Globus pallidus (tissue), 1 donor: ENCODE measurements around the gene GPS2.

Source experiments
- DNase-seq: peaks from one replicate; pipeline ENCODE4 v3.0.0-alpha.2; 2015; ENCODE audit warnings: low spot score

Gene GPS2

GRCh38 chr17:7293159-7293558 is 22.0 kb downstream of the GPS2 start:
- DNase-seq = no peak

- no peak for DNase-seq
Observed at GRCh38 chr17:7292729-7293128, 22.4 kb downstream of the GPS2 start.

GRCh38 chr17:7292194-7292593 is 23.0 kb downstream of the GPS2 start:
- no peak for DNase-seq

GRCh38 chr17:7290685-7291084 is 24.5 kb downstream of the GPS2 start:
- no peak for DNase-seq

DNA sequence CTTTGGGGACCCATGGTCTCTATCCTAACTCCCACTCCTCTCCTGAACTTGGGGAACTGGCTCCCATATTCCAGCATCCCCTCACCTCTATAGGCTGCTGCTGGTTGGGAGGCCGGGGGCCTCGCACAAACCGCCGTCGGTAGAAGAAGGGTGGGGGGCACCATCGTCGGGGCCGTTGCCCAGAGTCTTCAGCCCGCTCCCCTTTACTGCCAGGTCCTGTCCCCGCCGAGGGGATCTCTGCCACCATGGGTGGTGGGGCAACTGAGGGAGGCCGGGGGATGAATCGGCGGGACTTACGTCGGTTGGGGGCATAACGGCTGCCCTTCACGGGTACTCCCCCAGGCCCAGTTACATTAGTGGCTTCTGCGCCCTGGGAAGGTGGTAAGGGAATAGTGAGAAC is 25.0 kb downstream of the GPS2 start:
- no peak for DNase-seq

GRCh38 chr17:7289256-7290032 is 25.7 kb downstream of the GPS2 start:
- DNase-seq = no peak

DNA sequence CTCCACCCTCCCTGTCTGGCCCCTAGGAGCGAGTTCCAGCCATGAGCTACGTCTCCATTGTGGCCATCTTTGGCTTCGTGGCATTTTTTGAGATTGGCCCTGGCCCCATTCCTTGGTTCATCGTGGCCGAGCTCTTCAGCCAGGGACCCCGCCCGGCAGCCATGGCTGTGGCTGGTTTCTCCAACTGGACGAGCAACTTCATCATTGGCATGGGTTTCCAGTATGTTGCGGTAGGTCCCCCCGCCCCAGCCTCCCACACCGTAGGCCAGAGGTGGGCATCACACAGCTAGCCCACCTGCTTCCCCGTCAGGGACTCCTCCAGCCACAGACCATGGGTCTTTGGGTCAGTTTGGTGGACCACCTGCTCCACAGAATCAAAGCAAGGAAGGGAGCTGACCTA is 29.5 kb downstream of the GPS2 start:
- no peak for DNase-seq

DNA sequence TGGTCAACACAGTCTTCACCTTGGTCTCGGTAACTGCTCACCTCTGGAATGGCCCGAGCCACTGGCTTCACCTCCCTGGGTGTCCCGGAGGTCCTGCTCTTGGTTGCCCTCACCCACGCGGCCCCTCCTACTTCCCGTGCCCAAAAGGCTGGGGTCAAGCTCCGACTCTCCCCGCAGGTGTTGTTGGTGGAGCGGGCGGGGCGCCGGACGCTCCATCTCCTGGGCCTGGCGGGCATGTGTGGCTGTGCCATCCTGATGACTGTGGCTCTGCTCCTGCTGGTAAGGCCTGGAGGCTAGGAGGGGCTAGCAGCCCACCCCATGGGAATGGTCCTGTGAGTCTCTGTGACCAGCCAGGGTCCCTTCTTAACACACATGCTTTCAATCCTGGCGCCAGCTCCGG is 30.2 kb downstream of the GPS2 start:
- DNase-seq = no peak

GRCh38 chr17:7283471-7284216 is 31.5 kb downstream of the GPS2 start:
- DNase-seq = no peak

- no peak for DNase-seq
Observed at GRCh38 chr17:7282752-7283321, 32.3 kb downstream of the GPS2 start.

DNA sequence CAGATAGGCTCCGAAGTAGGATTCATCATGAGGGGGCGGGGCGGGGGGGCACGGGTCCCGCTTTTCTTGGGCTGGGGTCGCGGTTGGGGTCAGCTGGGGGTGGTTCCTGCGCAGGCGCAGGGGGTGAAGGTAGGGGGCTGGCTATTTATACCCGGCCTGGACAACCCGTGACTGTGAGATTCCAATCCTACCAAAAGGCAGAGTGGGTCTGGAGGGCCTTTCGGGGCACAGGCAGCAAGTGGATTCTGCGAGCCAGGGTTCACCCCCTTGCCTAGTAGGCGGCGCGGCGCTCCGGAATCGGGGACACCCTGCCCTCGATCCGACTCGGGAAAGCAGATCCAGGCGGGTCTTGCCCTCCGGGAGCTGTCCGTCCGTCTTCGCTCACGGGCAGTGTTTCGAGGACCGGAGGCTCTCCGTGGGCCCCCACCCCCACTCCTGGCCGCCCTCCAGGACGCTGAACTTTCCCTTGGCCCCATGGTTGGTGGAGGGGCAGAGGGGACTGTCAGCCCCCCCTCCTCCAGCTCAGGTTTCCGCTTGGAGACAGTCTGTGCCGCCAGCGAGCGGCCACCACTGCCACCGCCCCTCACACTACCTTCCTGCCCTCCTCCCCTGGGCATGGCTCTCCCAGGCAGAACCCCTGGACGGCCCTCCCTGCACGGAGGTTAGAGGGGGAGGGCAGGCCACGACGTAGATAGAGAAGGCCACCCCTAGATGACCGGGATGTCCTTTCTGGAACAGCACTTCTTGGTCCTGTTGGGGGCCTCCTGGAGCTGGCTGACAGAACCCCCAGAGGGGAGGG is 33.0 kb downstream of the GPS2 start:
- no peak for DNase-seq

GRCh38 chr17:7281074-7281952 is 33.8 kb downstream of the GPS2 start, which contains the start of gene SLC2A4:
SLC2A4 (plus strand) TSS chr17:7281718; CDS start chr17:7281935, 217 bp downstream.
- DNase-seq = peak; percentile 67

DNA sequence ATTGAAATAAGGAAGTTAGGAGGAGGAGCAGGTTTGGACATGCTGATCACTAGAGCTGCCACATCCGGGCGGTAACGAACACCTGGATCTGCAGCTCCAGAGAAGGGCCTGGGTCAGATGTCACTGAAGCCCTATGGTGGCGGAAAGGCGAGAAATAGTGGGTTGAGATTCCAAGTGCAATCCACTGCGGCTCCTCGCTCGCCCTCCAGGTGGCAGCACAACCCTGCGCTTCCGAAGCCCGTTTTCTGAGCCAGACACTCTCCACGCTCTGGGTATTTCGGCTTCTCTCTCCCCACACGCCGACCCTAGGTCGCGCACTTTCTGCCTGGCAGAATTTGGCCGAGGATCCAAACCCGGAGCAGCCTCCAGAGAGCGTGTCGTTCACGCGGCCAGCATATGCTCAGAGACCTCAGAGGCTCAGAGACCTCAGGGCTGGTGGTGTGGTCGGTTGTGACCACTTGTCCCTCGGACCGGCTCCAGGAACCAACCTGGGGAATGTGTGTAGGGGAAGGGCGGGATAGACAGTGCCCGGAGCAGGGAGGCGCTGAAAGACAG is 34.6 kb downstream of the GPS2 start:
- peak; percentile 70 for DNase-seq

DNA sequence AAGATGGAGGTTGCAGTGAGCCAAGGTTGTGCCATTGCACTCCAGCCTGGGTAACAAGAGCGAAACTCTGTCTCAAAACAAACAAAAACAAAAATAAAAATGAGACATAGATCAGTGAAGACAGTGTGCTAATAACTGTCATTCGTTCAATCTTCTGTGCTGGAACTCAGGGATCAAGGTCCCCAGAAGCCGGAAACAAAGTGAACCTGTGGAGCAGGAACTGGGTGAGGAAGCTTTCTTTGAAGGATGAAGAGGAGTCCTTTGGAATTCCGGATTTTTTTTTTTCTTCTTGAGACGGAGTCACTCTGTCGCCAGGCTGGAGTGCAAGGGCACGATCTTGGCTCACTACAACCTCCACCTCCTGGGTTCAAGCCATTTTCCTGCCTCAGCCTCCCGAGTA is 35.7 kb downstream of the GPS2 start:
- no peak for DNase-seq

GRCh38 chr17:7266784-7267183 is 48.4 kb downstream of the GPS2 start:
- no peak for DNase-seq

GRCh38 chr17:7263801-7264078 is 51.4 kb downstream of the GPS2 start:
- no peak for DNase-seq

GRCh38 chr17:7262935-7263800 is 52.0 kb downstream of the GPS2 start:
- no peak for DNase-seq
